K562 (cell line): ENCODE results near the gene SDC3. TPM values are rescaled to one million over a fixed set of nuclear protein-coding genes. Genes with fewer than 3 reads are reported as not detected.

Experiments
- GTF2B ChIP-seq: IDR thresholded peaks from 2 replicates; pipeline ENCODE4 v1.6.1; 2011; ENCODE audit not compliant: insufficient read length; ENCODE audit errors: extremely low read depth
- L3MBTL2 ChIP-seq: fragments of 450-650 bp; IDR thresholded peaks from 2 replicates; pipeline ENCODE4 v1.6.1; 2016; ENCODE audit warnings: mild to moderate bottlenecking, moderate library complexity
- POLR2B ChIP-seq: fragments of 450-650 bp; IDR thresholded peaks from 2 replicates; pipeline ENCODE4 v1.6.1; 2018; ENCODE audit warnings: low read depth; ENCODE audit not compliant: partially characterized antibody
- REST ChIP-seq, 2 experiments: fragments of 450-650 bp; formaldehyde crosslinking in 1 of 2; IDR thresholded peaks; 2 replicates each; pipeline versions ENCODE4 v1.4.0 to v1.6.1; 2014 to 2020; ENCODE audit warnings: mild to moderate bottlenecking in 2 of 2, borderline replicate concordance in 1 of 2, low read depth in 1 of 2
- TRIM28 ChIP-seq: fragments of 450-650 bp; IDR thresholded peaks from 2 replicates; pipeline ENCODE4 v1.6.1; 2017
- ZNF583 ChIP-seq: fragments of 250-450 bp; sonication (Bioruptor Pico); IDR thresholded peaks from 2 replicates; pipeline ENCODE4 v1.4.0; 2020
- polyA plus RNA-seq, 8 experiments: library from polyadenylated mRNA; depleted of rRNA in 4 of 8; stranded (reverse) in 5 of 8; unstranded in 3 of 8; fragments of >200 nt; fragmentation: Nextera tagmentation in 2 of 8; fragmentation: Illumina TruSeq in 1 of 8; extraction: Ambion mirVana in 2 of 8; extraction: Trizol in 1 of 8; gene quantifications; 2 replicates each; pipeline versions ENCODE4 v1.2.1 to v1.2.3, GENCODE V29; 2011 to 2014; ENCODE audit warnings: inconsistent platforms in 1 of 8, missing spikeins in 1 of 8
- total RNA-seq, 7 experiments: library from RNA; depleted of rRNA in 6 of 7; stranded (reverse); fragments of >200 nt in 6 of 7; fragmentation: Illumina TruSeq in 2 of 7; extraction: Trizol in 2 of 7; gene quantifications; 2 replicates each; pipeline versions ENCODE4 v1.2.1 to v1.2.3, GENCODE V29; 2011 to 2021; ENCODE audit warnings: low replicate concordance in 1 of 7
- TF ChIP-seq, protein P1 (sequence below): sonication (generic); formaldehyde crosslinking; IDR thresholded peaks from 2 replicates; pipeline ENCODE4 v1.9.0; 2022; ENCODE audit warnings: mild to moderate bottlenecking, missing genetic modification reagents
- TF ChIP-seq, protein P2 (sequence below): sonication (generic); formaldehyde crosslinking; IDR thresholded peaks from 2 replicates; pipeline ENCODE4 v1.8.1; 2023; ENCODE audit warnings: missing genetic modification reagents, mild to moderate bottlenecking, borderline replicate concordance

Gene SDC3
- total and polyA plus RNA-seq, 9 of the 15 experiments (the other 6 are each of a cell fraction or from before 2014, with no cell fraction given): 0.38 to 44.1 (median 12.1) TPM

DNA sequence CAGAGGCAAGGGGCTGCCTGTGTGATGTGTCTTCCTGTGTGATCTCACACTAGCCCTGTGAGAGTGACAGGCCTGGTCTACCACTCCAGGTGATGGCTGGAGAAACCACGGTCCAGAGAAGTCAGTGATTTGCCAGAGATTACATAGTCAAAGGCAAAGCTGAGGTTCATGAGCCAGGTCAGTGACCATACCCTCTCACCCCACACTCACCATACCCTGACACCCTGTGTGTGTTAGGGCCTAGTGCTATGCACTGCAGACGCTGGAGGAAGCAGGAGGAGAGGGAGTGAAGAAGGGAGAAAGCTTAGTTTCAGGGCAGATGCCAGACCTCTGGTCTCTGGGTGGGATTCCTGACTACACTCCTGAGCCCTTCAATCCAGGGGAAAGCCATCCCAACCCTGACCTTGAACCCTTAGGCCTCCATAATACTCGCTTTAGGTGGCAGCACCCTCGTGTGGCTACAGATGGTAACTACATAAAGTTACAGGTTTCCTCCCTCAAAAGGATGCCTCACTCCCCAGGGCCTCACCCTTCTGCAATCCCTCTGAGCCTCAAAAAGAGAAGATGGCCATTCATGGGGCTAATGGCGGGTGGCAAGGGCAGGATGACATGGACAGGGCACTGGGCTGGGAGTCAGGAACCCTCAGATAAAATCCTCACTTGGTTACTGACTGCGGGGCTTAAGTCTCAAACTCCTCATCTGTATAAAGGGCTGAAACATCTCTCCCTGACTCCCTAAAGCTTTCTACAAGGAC lies 20.8 kb upstream of the SDC3 start (continued):
- TF ChIP-seq, protein P1, sequence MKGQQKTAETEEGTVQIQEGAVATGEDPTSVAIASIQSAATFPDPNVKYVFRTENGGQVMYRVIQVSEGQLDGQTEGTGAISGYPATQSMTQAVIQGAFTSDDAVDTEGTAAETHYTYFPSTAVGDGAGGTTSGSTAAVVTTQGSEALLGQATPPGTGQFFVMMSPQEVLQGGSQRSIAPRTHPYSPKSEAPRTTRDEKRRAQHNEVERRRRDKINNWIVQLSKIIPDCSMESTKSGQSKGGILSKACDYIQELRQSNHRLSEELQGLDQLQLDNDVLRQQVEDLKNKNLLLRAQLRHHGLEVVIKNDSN (CRISPR knock-in tag): no peak
- TF ChIP-seq, protein P2, sequence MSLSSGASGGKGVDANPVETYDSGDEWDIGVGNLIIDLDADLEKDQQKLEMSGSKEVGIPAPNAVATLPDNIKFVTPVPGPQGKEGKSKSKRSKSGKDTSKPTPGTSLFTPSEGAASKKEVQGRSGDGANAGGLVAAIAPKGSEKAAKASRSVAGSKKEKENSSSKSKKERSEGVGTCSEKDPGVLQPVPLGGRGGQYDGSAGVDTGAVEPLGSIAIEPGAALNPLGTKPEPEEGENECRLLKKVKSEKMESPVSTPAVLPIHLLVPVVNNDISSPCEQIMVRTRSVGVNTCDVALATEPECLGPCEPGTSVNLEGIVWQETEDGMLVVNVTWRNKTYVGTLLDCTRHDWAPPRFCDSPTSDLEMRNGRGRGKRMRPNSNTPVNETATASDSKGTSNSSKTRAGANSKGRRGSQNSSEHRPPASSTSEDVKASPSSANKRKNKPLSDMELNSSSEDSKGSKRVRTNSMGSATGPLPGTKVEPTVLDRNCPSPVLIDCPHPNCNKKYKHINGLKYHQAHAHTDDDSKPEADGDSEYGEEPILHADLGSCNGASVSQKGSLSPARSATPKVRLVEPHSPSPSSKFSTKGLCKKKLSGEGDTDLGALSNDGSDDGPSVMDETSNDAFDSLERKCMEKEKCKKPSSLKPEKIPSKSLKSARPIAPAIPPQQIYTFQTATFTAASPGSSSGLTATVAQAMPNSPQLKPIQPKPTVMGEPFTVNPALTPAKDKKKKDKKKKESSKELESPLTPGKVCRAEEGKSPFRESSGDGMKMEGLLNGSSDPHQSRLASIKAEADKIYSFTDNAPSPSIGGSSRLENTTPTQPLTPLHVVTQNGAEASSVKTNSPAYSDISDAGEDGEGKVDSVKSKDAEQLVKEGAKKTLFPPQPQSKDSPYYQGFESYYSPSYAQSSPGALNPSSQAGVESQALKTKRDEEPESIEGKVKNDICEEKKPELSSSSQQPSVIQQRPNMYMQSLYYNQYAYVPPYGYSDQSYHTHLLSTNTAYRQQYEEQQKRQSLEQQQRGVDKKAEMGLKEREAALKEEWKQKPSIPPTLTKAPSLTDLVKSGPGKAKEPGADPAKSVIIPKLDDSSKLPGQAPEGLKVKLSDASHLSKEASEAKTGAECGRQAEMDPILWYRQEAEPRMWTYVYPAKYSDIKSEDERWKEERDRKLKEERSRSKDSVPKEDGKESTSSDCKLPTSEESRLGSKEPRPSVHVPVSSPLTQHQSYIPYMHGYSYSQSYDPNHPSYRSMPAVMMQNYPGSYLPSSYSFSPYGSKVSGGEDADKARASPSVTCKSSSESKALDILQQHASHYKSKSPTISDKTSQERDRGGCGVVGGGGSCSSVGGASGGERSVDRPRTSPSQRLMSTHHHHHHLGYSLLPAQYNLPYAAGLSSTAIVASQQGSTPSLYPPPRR (CRISPR knock-in tag): no peak; the same call in 1 of the 2 replicates
- no peak for TF ChIP-seq ZNF583 (CRISPR knock-in tag)
- TF ChIP-seq TRIM28: 0 out of 2 replicates have a peak, but pooled peaks have one; percentile 25
- TF ChIP-seq GTF2B: no peak
- TF ChIP-seq L3MBTL2: 0 out of 2 replicates have a peak, but pooled peaks have one; percentile 25
- no peak for TF ChIP-seq POLR2B
- TF ChIP-seq REST (IDR thresholded peaks at IDR 0.05; ENCODE audit: borderline replicate concordance): peak; percentile 89
- TF ChIP-seq REST (CRISPR knock-in tag; IDR thresholded peaks at IDR 0.05; ENCODE audit: low read depth): no peak; the same call in 1 of the 2 replicates
